Keratinocyte (primary cell): Measurements from ENCODE around the gene NUDT9. TPM values are rescaled to one million over a fixed set of nuclear protein-coding genes. Genes with fewer than 3 reads are reported as not detected.
"Not testable (repeated sequence)": the region's sequence is repeated elsewhere in the genome, so short reads cannot be mapped to it uniquely, and the experiment has no call there.

Experiments used
- DNase-seq: peaks from one replicate; pipeline ENCODE4 v3.0.0-alpha.2; 2011; ENCODE audit warnings: low read depth, missing footprints, low spot score
- FAIRE-seq: peaks from 2 replicates; lab custom pipeline; 2011; peaks lifted over from hg19 to GRCh38; lab: Jason Lieb, UNC
- H2AFZ ChIP-seq: 2 replicates; pipeline ENCODE4 v1.6.0; 2012; ENCODE audit warnings: low read length, control low read depth, inconsistent platforms; ENCODE audit not compliant: control insufficient read depth
- H3K27ac ChIP-seq: 2 replicates; pipeline ENCODE4 v1.5.1; 2011; ENCODE audit warnings: low read length; ENCODE audit not compliant: control insufficient read depth, insufficient read depth
- H3K27me3 ChIP-seq: 3 replicates; pipeline ENCODE4 v1.6.0; 2011; ENCODE audit warnings: low read length; ENCODE audit not compliant: control insufficient read depth, insufficient read depth; ENCODE audit errors: extremely low read depth
- H3K36me3 ChIP-seq, 2 experiments: 2 replicates in 1 of 2; 3 replicates in 1 of 2; pipeline ENCODE4 v1.5.1; 2011; ENCODE audit warnings: low read length in 2 of 2, mild to moderate bottlenecking in 1 of 2; ENCODE audit not compliant: control insufficient read depth in 2 of 2, insufficient read depth in 2 of 2; ENCODE audit errors: extremely low read depth in 1 of 2
- H3K4me1 ChIP-seq: 3 replicates; pipeline ENCODE4 v1.5.1; 2011; ENCODE audit warnings: low read length; ENCODE audit not compliant: control insufficient read depth, insufficient read depth; ENCODE audit errors: extremely low read depth
- H3K4me2 ChIP-seq: 3 replicates; pipeline ENCODE4 v1.6.0; 2011; ENCODE audit warnings: low read depth, low read length; ENCODE audit not compliant: control insufficient read depth, insufficient read depth; ENCODE audit errors: extremely low read depth
- H3K4me3 ChIP-seq, 3 experiments: fragments of 200-600 bp in 1 of 3; sonication (generic) in 1 of 3; 2 replicates in 2 of 3; 3 replicates in 1 of 3; pipeline ENCODE4 v1.5.1; 2011 to 2016; ENCODE audit warnings: low read length in 3 of 3, mild to moderate bottlenecking in 3 of 3, control low read depth in 2 of 3, inconsistent platforms in 1 of 3, low read depth in 1 of 3, mixed read lengths in 1 of 3, mixed run types in 1 of 3, moderate library complexity in 1 of 3; ENCODE audit not compliant: control insufficient read depth in 2 of 3, insufficient read depth in 2 of 3; ENCODE audit errors: extremely low read depth in 1 of 3
- H3K79me2 ChIP-seq: 2 replicates; pipeline ENCODE4 v1.6.0; 2012; ENCODE audit warnings: low read length; ENCODE audit not compliant: control insufficient read depth, insufficient read depth
- H3K9ac ChIP-seq: 3 replicates; pipeline ENCODE4 v1.6.0; 2011; ENCODE audit warnings: low read length; ENCODE audit not compliant: control insufficient read depth, insufficient read depth; ENCODE audit errors: extremely low read depth
- H3K9me1 ChIP-seq: 3 replicates; pipeline ENCODE4 v1.6.0; 2011; ENCODE audit warnings: low read length; ENCODE audit not compliant: control insufficient read depth, insufficient read depth; ENCODE audit errors: extremely low read depth
- H3K9me3 ChIP-seq: 2 replicates; pipeline ENCODE4 v1.5.1; 2012; ENCODE audit warnings: low read depth, low read length; ENCODE audit not compliant: control insufficient read depth
- H4K20me1 ChIP-seq: 3 replicates; pipeline ENCODE4 v1.6.0; 2011; ENCODE audit warnings: low read length; ENCODE audit not compliant: control insufficient read depth, insufficient read depth; ENCODE audit errors: extremely low read depth
- CTCF ChIP-seq, 3 experiments: IDR thresholded peaks in 1 of 3; conservative IDR thresholded peaks in 1 of 3; optimal IDR thresholded peaks in 1 of 3; 2 replicates in 2 of 3; 3 replicates in 1 of 3; pipeline versions ENCODE3 to v1.5.1; 2011; ENCODE audit warnings: low read length in 3 of 3, mild to moderate bottlenecking in 3 of 3, moderate library complexity in 2 of 3, control low read depth in 1 of 3, inconsistent platforms in 1 of 3; ENCODE audit not compliant: insufficient read depth in 2 of 3; ENCODE audit errors: extremely low read depth in 1 of 3
- EZH2 ChIP-seq: IDR thresholded peaks from one replicate; pipeline ENCODE4 v1.6.1; 2012; ENCODE audit warnings: inconsistent platforms, mild to moderate bottlenecking, low read length, moderate library complexity
- dilution Hi-C: fragments of 300-500 bp; cut with MboI; formaldehyde crosslinking; loops from one replicate; pipeline ENCODE4 v1.7.0; 2020; ENCODE audit warnings: low sequenced_read_pairs; ENCODE audit not compliant: extremely low pct_ligation_motif_present
- polyA plus RNA-seq, 5 experiments: library from polyadenylated mRNA; depleted of rRNA in 3 of 5; stranded (reverse) in 3 of 5; stranded (forward) in 1 of 5; unstranded in 1 of 5; fragments of >200 nt; gene quantifications; 1 replicate in 1 of 5; 2 replicates in 3 of 5; 3 replicates in 1 of 5; pipeline versions ENCODE4 v1.2.1 to v1.2.3, GENCODE V29; 2011 to 2012; ENCODE audit warnings: missing spikeins in 2 of 5, low read depth in 1 of 5, low replicate concordance in 1 of 5

NUDT9 gene
- polyA plus RNA-seq, 1 donor (not counting 4 experiments of a cell fraction or from before 2014, with no cell fraction given), result 28.5 TPM

GRCh38 chr4:87416965-87417364, 5.4 kb upstream of the NUDT9 start:
- H3K79me2 ChIP-seq, result no peaks in the 10 kb centered on the region
- DNase-seq (no peak), FAIRE-seq (no peak)
- TF ChIP-seq EZH2 (no peak), CTCF (optimal IDR thresholded peaks at IDR 0.05 in 1 of 3, IDR thresholded peaks at IDR 0.05 in 1 of 3, conservative IDR thresholded peaks at IDR 0.05 in 1 of 3; ENCODE audit: extremely low read depth in 1 of 3, insufficient read depth in 2 of 3, low read length in 3 of 3) (no peak)
- no peaks in the 10 kb centered on the region for H3K27me3 ChIP-seq
- H4K20me1 ChIP-seq, result no peaks in the 10 kb centered on the region
- H3K4me3 ChIP-seq, result no peak overlapping the region
- no peak overlapping the region for H3K9ac ChIP-seq
- H3K36me3 ChIP-seq, result no peaks in the 10 kb centered on the region
- no peak overlapping the region for H3K4me2 ChIP-seq
- no peaks in the 10 kb centered on the region for H3K9me1 ChIP-seq
- no peaks in the 10 kb centered on the region for H3K4me1 ChIP-seq
- H3K27ac ChIP-seq, result no peak overlapping the region
- H2AFZ ChIP-seq, result no peak overlapping the region
- dilution Hi-C loops, result no loop called here
- no peaks in the 10 kb centered on the region for H3K9me3 ChIP-seq

GRCh38 chr4:87418410-87418809, 4.0 kb upstream of the NUDT9 start:
- dilution Hi-C loops, H3K9me1 ChIP-seq, H3K79me2 ChIP-seq, H2AFZ ChIP-seq, DNase-seq, H4K20me1 ChIP-seq, H3K4me1 ChIP-seq, H3K4me2 ChIP-seq, H3K27ac ChIP-seq, H3K9ac ChIP-seq, H3K9me3 ChIP-seq, FAIRE-seq, H3K4me3 ChIP-seq, H3K27me3 ChIP-seq, H3K36me3 ChIP-seq: not testable (repeated sequence)

- H3K9ac ChIP-seq, result no peak overlapping the region
- dilution Hi-C loops, result no loop called here
- peaks cover 20% of the 10 kb centered on the region for H3K79me2 ChIP-seq
- FAIRE-seq, result no peak
- no peaks in the 10 kb centered on the region for H3K9me1 ChIP-seq
- H3K36me3 ChIP-seq, result no peaks in the 10 kb centered on the region
- TF ChIP-seq CTCF (optimal IDR thresholded peaks at IDR 0.05 in 1 of 3, IDR thresholded peaks at IDR 0.05 in 1 of 3, conservative IDR thresholded peaks at IDR 0.05 in 1 of 3; ENCODE audit: extremely low read depth in 1 of 3, insufficient read depth in 2 of 3, low read length in 3 of 3) (no peak), EZH2 (no peak)
- peaks cover 5% of the 10 kb centered on the region for H3K4me1 ChIP-seq
- no peaks in the 10 kb centered on the region for H4K20me1 ChIP-seq
- no peak for DNase-seq
- H3K27me3 ChIP-seq, result no peaks in the 10 kb centered on the region
- H3K4me2 ChIP-seq, result no peak overlapping the region
- no peaks in the 10 kb centered on the region for H3K9me3 ChIP-seq
- no peak overlapping the region for H2AFZ ChIP-seq
- H3K27ac ChIP-seq, result no peak overlapping the region
- no peak overlapping the region for H3K4me3 ChIP-seq
Measured at GRCh38 chr4:87419578-87420249, 2.7 kb upstream of the NUDT9 start.
